Measurements from ENCODE around the gene CDH4.

Gene CDH4

DNA sequence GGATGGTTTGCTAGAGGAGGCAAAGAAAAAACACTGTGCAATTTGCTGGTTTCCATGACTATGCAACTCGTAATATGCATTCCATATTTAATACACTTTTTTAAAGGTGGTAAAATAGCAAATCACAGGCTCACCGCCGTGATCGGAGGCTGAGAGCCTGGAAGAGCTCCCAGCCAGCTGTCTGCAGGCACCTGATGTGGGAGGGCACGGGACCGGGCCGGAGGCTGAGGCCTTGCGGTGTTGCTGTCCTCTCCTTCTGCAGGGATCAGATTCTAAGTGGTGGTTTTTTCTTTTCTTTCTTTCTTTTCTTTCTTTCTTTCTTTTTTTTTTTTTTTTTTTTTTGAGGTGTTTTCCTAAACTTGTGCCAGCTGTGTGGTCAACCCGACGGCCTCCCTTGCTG is 282.3 kb downstream of the CDH4 start:
- no peak for DNase-seq (ENCODE audit: low read depth)
- TF ChIP-seq CTCF (IDR thresholded peaks at IDR 0.05; ENCODE audit: control insufficient read depth, extremely low read depth, insufficient read depth): no peak
- no peak overlapping the region for H3K4me3 ChIP-seq (ENCODE audit: low read depth, low read length)

DNA sequence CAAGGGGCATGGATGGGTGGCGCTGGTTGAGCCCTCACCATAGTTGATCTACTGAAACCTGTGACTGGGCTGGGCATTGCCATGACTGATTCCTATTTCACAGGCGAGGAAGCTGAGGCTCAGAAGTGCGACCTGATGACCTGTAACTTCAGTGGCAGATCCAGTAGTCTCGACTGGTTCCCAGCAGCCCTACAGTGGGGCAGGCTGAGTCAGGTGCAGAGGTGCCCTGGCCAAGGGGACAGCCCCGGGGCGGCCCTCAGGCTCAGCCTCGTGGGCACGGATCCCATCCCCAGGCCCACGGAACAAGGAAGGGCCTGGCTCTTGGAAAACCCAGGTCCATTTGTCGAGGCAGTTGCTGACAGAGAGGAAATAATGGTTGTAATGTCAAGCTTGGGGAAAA is 283.0 kb downstream of the CDH4 start:
- DNase-seq (ENCODE audit: low read depth): no peak
- no peak for TF ChIP-seq CTCF (IDR thresholded peaks at IDR 0.05; ENCODE audit: control insufficient read depth, extremely low read depth, insufficient read depth)
- no peak overlapping the region for H3K4me3 ChIP-seq (ENCODE audit: low read depth, low read length)

- no peak for TF ChIP-seq CTCF (IDR thresholded peaks at IDR 0.05; ENCODE audit: control insufficient read depth, extremely low read depth, insufficient read depth)
- no peak for DNase-seq (ENCODE audit: low read depth)
- no peak overlapping the region for H3K4me3 ChIP-seq (ENCODE audit: low read depth, low read length)
These were observed 283.5 kb downstream of the CDH4 start for GRCh38 chr20:61535536-61535935.

DNA sequence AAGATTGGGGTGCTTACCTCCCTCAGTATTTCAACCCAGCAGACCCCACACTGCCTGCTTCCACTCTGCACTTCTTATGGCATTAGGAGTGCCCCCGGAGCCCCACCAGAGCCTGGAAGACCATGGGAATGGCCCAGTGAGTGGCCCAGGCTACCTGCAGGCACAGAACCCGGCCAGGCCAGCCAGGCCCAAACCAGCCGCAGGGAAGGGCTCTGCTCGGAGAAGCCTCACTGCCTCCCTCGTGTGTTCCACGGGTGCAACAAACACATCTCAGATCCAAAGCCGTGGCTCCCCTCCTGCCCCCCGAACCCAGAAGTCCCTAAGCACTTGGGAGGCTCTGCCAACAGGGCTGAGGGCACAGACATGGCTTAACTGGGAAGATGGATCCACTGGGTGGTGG is 283.9 kb downstream of the CDH4 start:
- TF ChIP-seq CTCF (IDR thresholded peaks at IDR 0.05; ENCODE audit: control insufficient read depth, extremely low read depth, insufficient read depth): no peak
- no peak overlapping the region for H3K4me3 ChIP-seq (ENCODE audit: low read depth, low read length)
- no peak for DNase-seq (ENCODE audit: low read depth)

GRCh38 chr20:61536671-61537070 is 284.6 kb downstream of the CDH4 start:
- no peak for DNase-seq (ENCODE audit: low read depth)
- H3K4me3 ChIP-seq (ENCODE audit: low read depth, low read length): no peak overlapping the region
- TF ChIP-seq CTCF (IDR thresholded peaks at IDR 0.05; ENCODE audit: control insufficient read depth, extremely low read depth, insufficient read depth): no peak

GRCh38 chr20:61537239-61538182 is 285.4 kb downstream of the CDH4 start:
- TF ChIP-seq CTCF (IDR thresholded peaks at IDR 0.05; ENCODE audit: control insufficient read depth, extremely low read depth, insufficient read depth): no peak
- no peak for DNase-seq (ENCODE audit: low read depth)
- H3K4me3 ChIP-seq (ENCODE audit: low read depth, low read length): no peak overlapping the region

Data from LNCaP clone FGC (cell line).